H9 (cell line): ENCODE measurements around the gene PITPNM2. TPM values are rescaled to one million over a fixed set of nuclear protein-coding genes. Genes with fewer than 3 reads are reported as not detected.

Source experiments
- DNase-seq: peaks from one replicate; pipeline ENCODE4 v3.0.0-alpha.2; 2017
- H2AFZ ChIP-seq: one replicate; pipeline ENCODE4 v1.6.1; 2013; ENCODE audit warnings: mild to moderate bottlenecking, low read length, control low read depth, moderate library complexity
- H2AK5ac ChIP-seq: 2 replicates; pipeline ENCODE4 v1.6.1; 2013; ENCODE audit warnings: low read length, control low read depth, mixed read lengths; ENCODE audit not compliant: insufficient read length
- H2BK120ac ChIP-seq: one replicate; pipeline ENCODE4 v1.6.1; 2013; ENCODE audit warnings: low read depth, mild to moderate bottlenecking, low read length, control low read depth, inconsistent platforms; ENCODE audit not compliant: poor library complexity, severe bottlenecking
- H2BK12ac ChIP-seq: 2 replicates; pipeline ENCODE4 v1.6.1; 2013; ENCODE audit warnings: low read length, control low read depth, mixed read lengths, low read depth; ENCODE audit not compliant: insufficient read length
- H2BK15ac ChIP-seq: 2 replicates; pipeline ENCODE4 v1.6.1; 2013; ENCODE audit warnings: low read depth, low read length, control low read depth
- H2BK20ac ChIP-seq: one replicate; pipeline ENCODE4 v1.6.1; 2013; ENCODE audit warnings: low read depth, mild to moderate bottlenecking, low read length, control low read depth, inconsistent platforms; ENCODE audit not compliant: poor library complexity, severe bottlenecking
- H2BK5ac ChIP-seq: 2 replicates; pipeline ENCODE4 v1.6.1; 2013; ENCODE audit warnings: low read length, control low read depth, mixed read lengths; ENCODE audit not compliant: insufficient read length
- H3K14ac ChIP-seq: 2 replicates; pipeline ENCODE4 v1.6.1; 2013; ENCODE audit warnings: low read length, control low read depth; ENCODE audit not compliant: insufficient read depth
- H3K18ac ChIP-seq: 2 replicates; pipeline ENCODE4 v1.6.1; 2013; ENCODE audit warnings: low read depth, mild to moderate bottlenecking, mixed read lengths, low read length, control low read depth; ENCODE audit not compliant: insufficient read length
- H3K23ac ChIP-seq: 2 replicates; pipeline ENCODE4 v1.6.1; 2013; ENCODE audit warnings: low read length, control low read depth, mixed read lengths, low read depth; ENCODE audit not compliant: insufficient read length
- H3K23me2 ChIP-seq: 2 replicates; pipeline ENCODE4 v1.6.1; 2013; ENCODE audit warnings: low read depth, mild to moderate bottlenecking, mixed read lengths, low read length, control low read depth; ENCODE audit not compliant: insufficient read length, poor library complexity, severe bottlenecking
- H3K27ac ChIP-seq: 2 replicates; pipeline ENCODE4 v1.5.1; 2013; ENCODE audit warnings: low read length, control low read depth, mixed read lengths, low read depth; ENCODE audit not compliant: insufficient read length
- H3K27me3 ChIP-seq: 2 replicates; pipeline ENCODE4 v1.6.1; 2013; ENCODE audit warnings: low read length, control low read depth, inconsistent platforms; ENCODE audit not compliant: insufficient read depth
- H3K4ac ChIP-seq: 2 replicates; pipeline ENCODE4 v1.6.1; 2013; ENCODE audit warnings: low read depth, mild to moderate bottlenecking, control low read depth, inconsistent platforms, low read length, moderate library complexity
- H3K4me1 ChIP-seq: 2 replicates; pipeline ENCODE4 v1.6.1; 2013; ENCODE audit warnings: low read length, control low read depth, inconsistent platforms; ENCODE audit not compliant: insufficient read depth
- H3K4me2 ChIP-seq: 2 replicates; pipeline ENCODE4 v1.6.1; 2013; ENCODE audit warnings: low read length, control low read depth, mixed read lengths; ENCODE audit not compliant: insufficient read length, insufficient read depth
- H3K56ac ChIP-seq: 2 replicates; pipeline ENCODE4 v1.6.1; 2013; ENCODE audit warnings: low read depth, mild to moderate bottlenecking, mixed read lengths, low read length, control low read depth; ENCODE audit not compliant: insufficient read length
- H3K79me1 ChIP-seq: 2 replicates; pipeline ENCODE4 v1.6.1; 2013; ENCODE audit warnings: low read depth, mild to moderate bottlenecking, moderate library complexity, low read length, control low read depth, inconsistent platforms; ENCODE audit not compliant: insufficient read depth, poor library complexity, severe bottlenecking
- H3K79me2 ChIP-seq: 2 replicates; pipeline ENCODE4 v1.6.1; 2013; ENCODE audit warnings: low read length, control low read depth, inconsistent platforms; ENCODE audit not compliant: insufficient read depth
- H3K9ac ChIP-seq: 2 replicates; pipeline ENCODE4 v1.6.1; 2013; ENCODE audit warnings: low read length, control low read depth, mixed read lengths; ENCODE audit not compliant: insufficient read length; ENCODE audit errors: extremely low read depth
- H3K9me3 ChIP-seq: one replicate; pipeline ENCODE4 v1.6.1; 2013; ENCODE audit warnings: low read depth, low read length, inconsistent platforms; ENCODE audit not compliant: control insufficient read depth
- H3T11ph ChIP-seq: one replicate; pipeline ENCODE4 v1.6.1; 2013; ENCODE audit warnings: mild to moderate bottlenecking, low read length, control low read depth, inconsistent platforms
- H4K20me1 ChIP-seq: one replicate; pipeline ENCODE4 v1.6.1; 2013; ENCODE audit not compliant: control insufficient read depth, insufficient read length, insufficient read depth
- H4K5ac ChIP-seq: 2 replicates; pipeline ENCODE4 v1.6.1; 2013; ENCODE audit warnings: low read depth, mild to moderate bottlenecking, mixed read lengths, low read length, control low read depth; ENCODE audit not compliant: insufficient read length
- H4K8ac ChIP-seq: replicated peaks from 2 replicates; pipeline ENCODE4 v1.6.1; 2013; ENCODE audit warnings: low read length, control low read depth, mixed read lengths, low read depth; ENCODE audit not compliant: insufficient read length
- H4K91ac ChIP-seq: 2 replicates; pipeline ENCODE4 v1.6.1; 2013; ENCODE audit warnings: low read depth, mild to moderate bottlenecking, moderate library complexity, mixed read lengths, low read length, control low read depth; ENCODE audit not compliant: insufficient read length
- H3K27ac Mint-ChIP-seq, 3 experiments: 2 replicates in 2 of 3; 3 replicates in 1 of 3; pipeline ENCODE4 v1.8.0; 2020 to 2021; ENCODE audit warnings: mixed read lengths in 3 of 3, mild to moderate bottlenecking in 1 of 3, moderate library complexity in 1 of 3
- H3K27me3 Mint-ChIP-seq: 2 replicates; pipeline ENCODE4 v1.8.0; 2021; ENCODE audit warnings: low read depth, mild to moderate bottlenecking, moderate library complexity, mixed read lengths
- H3K36me3 Mint-ChIP-seq, 3 experiments: 2 replicates in 2 of 3; 3 replicates in 1 of 3; pipeline ENCODE4 v1.8.0; 2020 to 2021; ENCODE audit warnings: low read depth in 3 of 3, mixed read lengths in 3 of 3; ENCODE audit not compliant: insufficient read depth in 1 of 3
- H3K4me1 Mint-ChIP-seq, 2 experiments: 2 replicates each; pipeline ENCODE4 v1.8.0; 2020; ENCODE audit warnings: mixed read lengths in 2 of 2
- H3K4me3 Mint-ChIP-seq, 2 experiments: 2 replicates in 1 of 2; 3 replicates in 1 of 2; pipeline ENCODE4 v1.8.0; 2020 to 2021; ENCODE audit warnings: mild to moderate bottlenecking in 2 of 2, mixed read lengths in 2 of 2, moderate library complexity in 1 of 2
- H3K9me3 Mint-ChIP-seq, 2 experiments: 2 replicates in 1 of 2; 3 replicates in 1 of 2; pipeline ENCODE4 v1.8.0; 2020; ENCODE audit warnings: mild to moderate bottlenecking in 2 of 2, mixed read lengths in 2 of 2, moderate library complexity in 1 of 2
- WGBS: extraction: QIAGEN DNeasy Blood & Tissue Kit; methylation state at CpG from one replicate; pipeline ENCODE4 v1.1.7; 2013; ENCODE audit warnings: missing lambda C conversion rate, low lambda C conversion rate, mixed read lengths; ENCODE audit not compliant: insufficient read length; ENCODE audit errors: extremely low coverage; 5-methylcytosine and 5-hydroxymethylcytosine counted together
- total RNA-seq: library from RNA; stranded (reverse); gene quantifications from 2 replicates; pipeline ENCODE4 v1.2.1, GENCODE V29; 2021
- TF ChIP-seq, protein P1 (sequence below): fragments of 200-600 bp; sonication (generic); conservative IDR thresholded peaks from 3 replicates; pipeline ENCODE4 v1.8.0; 2021; ENCODE audit warnings: antibody characterized with exemption, mild to moderate bottlenecking

Gene PITPNM2
- total RNA-seq, 1 experiment from 2014 or later, result 1.2 TPM

DNA sequence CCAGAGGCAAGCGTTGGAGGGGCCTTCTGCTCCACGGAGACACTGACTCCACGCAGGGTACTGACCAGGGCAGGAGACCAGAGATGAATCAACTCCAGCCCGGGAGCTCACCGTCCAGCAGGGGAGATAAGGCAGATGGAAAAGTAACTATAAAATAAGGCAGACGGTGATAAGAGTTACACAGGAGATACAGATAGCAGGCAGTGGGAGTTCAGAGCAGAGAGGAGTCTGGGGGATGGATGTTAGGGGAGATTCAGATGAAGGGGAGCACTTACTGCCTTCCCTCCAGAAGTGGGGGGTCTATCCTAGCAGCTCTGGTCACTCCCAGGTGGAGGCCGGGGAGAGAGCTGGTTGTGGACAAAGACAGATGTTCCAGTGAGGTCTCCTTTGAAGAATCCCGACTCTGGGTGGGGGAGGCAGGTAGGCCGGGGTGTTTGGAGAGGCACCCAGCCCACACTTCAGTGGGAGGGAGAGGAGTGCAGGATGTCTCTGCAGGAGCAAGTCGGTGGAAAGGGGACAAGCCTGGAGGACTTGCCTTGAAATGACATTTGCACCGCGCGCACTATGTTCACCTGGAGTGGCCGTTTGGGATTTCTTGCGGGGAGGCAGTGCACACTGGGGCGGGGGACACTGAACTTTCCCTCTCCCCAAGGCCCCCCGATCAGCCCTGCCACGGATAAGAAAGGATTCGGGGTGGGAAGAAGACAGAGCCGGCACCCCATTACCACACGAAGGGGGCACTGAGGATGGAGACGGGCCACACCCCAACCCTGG, 1.2 kb downstream of the PITPNM2 start:
- H3K23me2 ChIP-seq, result peaks cover 10% of the 10 kb centered on the region
- H3K9ac ChIP-seq, result no peak overlapping the region
- no peaks in the 10 kb centered on the region for H3K79me1 ChIP-seq
- no peak overlapping the region for H2BK5ac ChIP-seq
- H2BK12ac ChIP-seq, result no peak overlapping the region
- no peak overlapping the region for H3K4ac ChIP-seq
- Mint-ChIP-seq H3K9me3 (no peaks in the 10 kb centered on the region), H3K27me3 (peaks cover 58% of the 10 kb centered on the region), H3K27ac (no peak overlapping the region; a peak in 1 of 7 replicates), H3K4me3 (peak overlapping the region; percentile 65 to 85), H3K36me3 (peaks cover 0 to 6% (median 0%) of the 10 kb centered on the region in 3 experiments; a peak in 2 of 7 replicates), H3K4me1 (peaks cover 43 to 44% of the 10 kb centered on the region in 2 experiments)
- TF ChIP-seq, protein P1, sequence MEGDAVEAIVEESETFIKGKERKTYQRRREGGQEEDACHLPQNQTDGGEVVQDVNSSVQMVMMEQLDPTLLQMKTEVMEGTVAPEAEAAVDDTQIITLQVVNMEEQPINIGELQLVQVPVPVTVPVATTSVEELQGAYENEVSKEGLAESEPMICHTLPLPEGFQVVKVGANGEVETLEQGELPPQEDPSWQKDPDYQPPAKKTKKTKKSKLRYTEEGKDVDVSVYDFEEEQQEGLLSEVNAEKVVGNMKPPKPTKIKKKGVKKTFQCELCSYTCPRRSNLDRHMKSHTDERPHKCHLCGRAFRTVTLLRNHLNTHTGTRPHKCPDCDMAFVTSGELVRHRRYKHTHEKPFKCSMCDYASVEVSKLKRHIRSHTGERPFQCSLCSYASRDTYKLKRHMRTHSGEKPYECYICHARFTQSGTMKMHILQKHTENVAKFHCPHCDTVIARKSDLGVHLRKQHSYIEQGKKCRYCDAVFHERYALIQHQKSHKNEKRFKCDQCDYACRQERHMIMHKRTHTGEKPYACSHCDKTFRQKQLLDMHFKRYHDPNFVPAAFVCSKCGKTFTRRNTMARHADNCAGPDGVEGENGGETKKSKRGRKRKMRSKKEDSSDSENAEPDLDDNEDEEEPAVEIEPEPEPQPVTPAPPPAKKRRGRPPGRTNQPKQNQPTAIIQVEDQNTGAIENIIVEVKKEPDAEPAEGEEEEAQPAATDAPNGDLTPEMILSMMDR, result no peak
- no peak overlapping the region for H3K27ac ChIP-seq
- H3K56ac ChIP-seq, result no peak overlapping the region
- no peak overlapping the region for H4K5ac ChIP-seq
- H3K4me2 ChIP-seq, result peak overlapping the region; percentile 55
- no CpG with 5 or more reads among the region's 22 CpGs for WGBS
- no peak overlapping the region for H2BK120ac ChIP-seq
- no peak overlapping the region for H2AK5ac ChIP-seq
- H3K14ac ChIP-seq, result no peak overlapping the region
- no peak overlapping the region for H3K23ac ChIP-seq
- H3K27me3 ChIP-seq, result peaks cover 17% of the 10 kb centered on the region; the same call in 1 of the 2 replicates
- no peak overlapping the region for H4K91ac ChIP-seq
- H3K9me3 ChIP-seq, result no peaks in the 10 kb centered on the region
- H2BK15ac ChIP-seq, result no peak overlapping the region
- H3T11ph ChIP-seq, result no peak overlapping the region
- no peaks in the 10 kb centered on the region for H3K79me2 ChIP-seq
- H4K8ac ChIP-seq, result no peak overlapping the region
- H4K20me1 ChIP-seq, result no peaks in the 10 kb centered on the region
- no peak overlapping the region for H2AFZ ChIP-seq
- no peak for DNase-seq
- no peak overlapping the region for H2BK20ac ChIP-seq
- no peak overlapping the region for H3K18ac ChIP-seq
- H3K4me1 ChIP-seq, result peaks cover 2% of the 10 kb centered on the region; the same call in 1 of the 2 replicates
